ENCODE results near the gene UBC.
A peak's percentile ranks its signal among the peaks of the same experiment; 100 is the strongest.
"Not testable (repeated sequence)": the region's sequence is repeated elsewhere in the genome, so short reads cannot be mapped to it uniquely, and the experiment has no call there.

UBC gene

GRCh38 chr12:124930586-124930985, 16.1 kb upstream of the UBC start:
- DNase-seq (ENCODE audit: low spot score) = no peak

GRCh38 chr12:124929649-124930419, 15.4 kb upstream of the UBC start:
- no peak for DNase-seq (ENCODE audit: low spot score)

GRCh38 chr12:124928912-124929530, 14.6 kb upstream of the UBC start:
- DNase-seq (ENCODE audit: low spot score) = no peak

GRCh38 chr12:124928095-124928911, 13.9 kb upstream of the UBC start:
- no peak for DNase-seq (ENCODE audit: low spot score)

GRCh38 chr12:124927201-124928094, 13.0 kb upstream of the UBC start:
- DNase-seq (ENCODE audit: low spot score) = peak; percentile 86

- DNase-seq (ENCODE audit: low spot score) = not testable (repeated sequence)
Observed at GRCh38 chr12:124925782-124926181, 11.3 kb upstream of the UBC start.

- DNase-seq (ENCODE audit: low spot score) = no peak
Observed at GRCh38 chr12:124925117-124925516, 10.7 kb upstream of the UBC start.

- DNase-seq (ENCODE audit: low spot score) = no peak
Observed at GRCh38 chr12:124923905-124924734, 9.7 kb upstream of the UBC start.

GRCh38 chr12:124921200-124922031, 7.0 kb upstream of the UBC start:
- DNase-seq (ENCODE audit: low spot score) = peak; percentile 24

GRCh38 chr12:124920353-124920935, 6.0 kb upstream of the UBC start:
- no peak for DNase-seq (ENCODE audit: low spot score)

- no peak for DNase-seq (ENCODE audit: low spot score)
Observed at GRCh38 chr12:124919521-124920352, 5.3 kb upstream of the UBC start.

- not testable (repeated sequence) for DNase-seq (ENCODE audit: low spot score)
Observed at GRCh38 chr12:124918622-124918988, 4.2 kb upstream of the UBC start.

GRCh38 chr12:124917841-124918621, 3.6 kb upstream of the UBC start:
- no peak for DNase-seq (ENCODE audit: low spot score)

GRCh38 chr12:124917135-124917840, 2.8 kb upstream of the UBC start:
- peak; percentile 81 for DNase-seq (ENCODE audit: low spot score)

- peak; percentile 60 for DNase-seq (ENCODE audit: low spot score)
Observed at GRCh38 chr12:124916374-124917134, 2.1 kb upstream of the UBC start.
